Islet of Langerhans (tissue), 1 donor: Measurements from ENCODE around the gene CLDN1.

Experiments
- FAIRE-seq: peaks from one replicate; lab custom pipeline; 2011; peaks lifted over from hg19 to GRCh38; lab: Jason Lieb, UNC

The CLDN1 gene

DNA sequence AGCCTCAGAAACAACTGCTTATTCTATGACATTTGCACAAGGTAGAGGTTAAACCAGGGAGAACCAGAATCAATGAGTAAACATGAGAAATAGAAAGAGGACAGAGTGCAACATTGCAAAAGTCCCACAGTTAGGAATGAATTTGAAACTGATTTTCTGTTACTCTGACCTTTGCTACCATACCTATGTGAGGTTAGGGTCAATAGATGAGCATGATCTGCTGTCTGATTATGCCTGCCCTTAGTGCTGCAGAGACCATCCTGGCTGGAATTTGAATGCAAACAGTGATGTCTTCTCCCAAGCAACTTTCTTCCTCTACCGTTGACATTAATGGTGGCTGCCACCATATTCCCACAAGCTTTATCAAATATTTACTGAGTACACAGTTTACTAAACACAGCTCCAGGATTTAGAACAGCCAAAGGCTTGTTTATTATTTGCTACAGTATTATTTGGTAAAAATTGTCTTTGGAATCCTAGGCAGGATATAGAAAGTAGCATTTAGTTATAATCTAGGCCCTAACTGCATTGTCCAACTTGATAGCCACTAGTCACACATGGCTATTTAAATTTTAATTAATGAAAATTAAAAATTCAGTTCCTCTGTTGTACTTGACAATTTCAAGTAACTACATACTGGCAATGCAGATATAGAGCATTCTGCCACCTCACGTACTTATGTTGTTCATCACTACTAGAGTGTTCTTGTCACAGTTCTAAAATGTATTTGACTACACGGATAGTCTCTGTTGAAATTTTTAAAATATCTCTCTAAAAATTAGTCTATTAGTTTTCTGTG, 8.9 kb upstream of the CLDN1 start:
- no peak for FAIRE-seq

DNA sequence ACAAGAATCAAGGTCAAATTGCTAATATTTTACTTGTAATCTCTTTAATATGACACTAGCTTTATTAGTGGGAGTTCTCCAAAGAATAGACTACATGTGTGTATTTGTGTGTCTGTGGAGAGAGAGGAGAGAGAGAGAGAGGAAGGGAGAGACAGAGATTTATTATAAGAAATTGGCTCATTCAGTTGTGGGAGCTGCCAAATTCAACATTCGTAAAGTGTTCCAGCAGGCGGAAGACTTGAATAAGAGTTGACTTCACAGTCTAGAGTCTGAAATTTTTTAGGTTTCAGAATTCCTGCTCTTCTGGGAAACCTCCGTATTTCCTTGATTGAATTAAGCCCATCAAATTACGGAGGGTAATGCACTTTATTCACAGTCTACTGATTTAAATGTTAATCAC, 4.7 kb upstream of the CLDN1 start:
- FAIRE-seq: no peak

DNA sequence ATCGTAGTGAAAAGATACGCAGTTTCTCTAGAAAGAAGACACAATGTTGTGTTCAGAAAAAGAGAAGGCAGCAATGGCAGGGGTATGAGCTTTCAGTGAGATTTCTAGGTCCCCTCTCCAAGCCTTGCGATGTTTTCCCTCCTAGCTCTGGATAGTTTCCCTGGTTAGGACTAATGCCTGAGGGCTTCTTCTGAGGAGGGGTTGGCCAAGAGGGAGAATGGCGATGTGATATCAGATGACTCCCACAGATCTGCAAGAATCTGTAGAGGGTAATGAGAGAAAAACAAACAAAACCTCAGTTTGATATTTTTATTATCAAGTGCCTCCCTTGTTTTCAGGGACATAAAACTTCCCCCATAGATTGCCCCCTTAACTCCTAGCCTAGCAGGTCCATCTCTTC, 4.1 kb upstream of the CLDN1 start:
- FAIRE-seq: no peak

DNA sequence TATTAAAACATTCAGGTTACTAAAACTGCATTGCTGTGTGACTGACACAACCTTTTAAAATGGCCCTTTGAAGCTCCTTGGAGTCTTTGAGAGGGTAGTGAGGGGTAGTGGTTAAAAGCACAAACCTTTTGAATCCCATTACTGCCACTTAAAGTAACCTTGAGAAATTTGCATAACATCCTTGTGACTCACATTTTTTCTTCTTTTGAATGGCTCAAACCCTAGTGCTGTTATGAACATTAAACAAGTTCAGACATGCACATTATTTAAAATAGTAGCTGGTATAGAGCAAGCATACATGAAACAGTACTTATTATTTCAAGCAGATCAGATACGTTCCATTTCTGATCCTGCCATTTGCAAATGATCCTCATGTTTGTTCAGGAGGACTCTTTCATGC, 3.7 kb upstream of the CLDN1 start:
- no peak for FAIRE-seq

GRCh38 chr3:190323246-190323626, 990 bp upstream of the CLDN1 start:
- FAIRE-seq: no peak

DNA sequence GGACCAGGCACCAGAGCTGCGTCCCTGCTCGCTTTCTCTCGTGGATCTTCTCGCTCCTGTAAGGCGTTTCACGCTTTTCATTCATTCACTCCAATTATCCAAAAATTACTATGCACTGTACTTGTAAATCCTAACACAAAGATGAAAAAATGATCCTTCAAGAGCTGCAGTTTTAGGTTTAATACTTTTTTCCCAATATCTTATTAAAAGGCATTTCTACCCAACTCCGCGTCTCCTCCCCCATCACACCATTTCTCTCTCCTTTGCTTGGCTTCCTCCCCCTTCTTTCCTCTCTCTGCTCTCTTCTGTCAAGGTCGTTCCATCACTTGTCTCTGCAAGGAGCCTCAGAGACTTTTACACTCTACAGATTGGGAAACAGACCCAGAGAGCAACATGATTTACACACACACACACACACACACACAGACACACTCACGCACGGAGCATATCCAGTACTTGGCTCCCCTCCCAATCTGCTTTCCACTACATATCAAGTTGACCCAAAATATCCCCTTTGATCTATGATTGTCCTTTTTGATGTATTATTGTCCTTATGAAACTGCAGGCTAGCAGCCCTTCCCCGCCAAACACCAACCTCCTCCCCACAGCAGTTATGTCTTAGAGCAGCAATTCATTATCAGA, 479 bp upstream of the CLDN1 start:
- FAIRE-seq: no peak

DNA sequence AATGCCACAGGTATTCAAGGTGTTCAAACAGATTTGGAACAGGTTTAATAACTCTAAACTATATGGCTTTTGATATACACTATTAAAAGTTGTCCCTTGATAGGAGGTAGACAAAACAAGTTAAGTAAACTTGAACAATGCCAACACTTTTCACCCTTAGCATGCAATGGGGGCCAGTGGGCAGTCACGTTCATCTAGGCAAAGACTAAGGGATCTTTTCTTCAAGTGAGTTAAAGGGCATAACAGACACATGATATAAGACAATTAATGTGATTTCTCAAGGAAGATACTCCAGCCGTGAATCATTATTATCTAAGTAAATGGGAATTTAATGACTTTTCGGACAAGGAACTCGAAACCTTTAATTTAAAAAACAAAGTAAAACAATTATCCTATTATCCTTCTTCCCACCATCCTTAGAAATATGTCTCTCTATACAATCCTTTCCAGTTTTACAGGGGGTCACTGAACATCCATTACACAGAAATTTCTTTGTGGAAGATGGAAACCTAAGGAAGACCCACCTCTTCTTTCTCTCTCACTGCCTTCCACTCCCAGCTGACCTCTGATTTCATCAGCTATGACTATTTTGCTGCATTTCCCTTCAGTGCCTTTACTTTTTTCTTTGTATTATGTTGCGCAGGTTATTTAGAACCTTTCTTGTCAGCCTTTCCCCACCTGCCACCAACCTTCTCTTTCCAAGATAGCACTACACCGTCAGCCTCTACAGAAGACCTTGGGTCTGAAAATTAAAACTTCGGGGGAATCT, 1.5 kb downstream of the CLDN1 start:
- FAIRE-seq: no peak

DNA sequence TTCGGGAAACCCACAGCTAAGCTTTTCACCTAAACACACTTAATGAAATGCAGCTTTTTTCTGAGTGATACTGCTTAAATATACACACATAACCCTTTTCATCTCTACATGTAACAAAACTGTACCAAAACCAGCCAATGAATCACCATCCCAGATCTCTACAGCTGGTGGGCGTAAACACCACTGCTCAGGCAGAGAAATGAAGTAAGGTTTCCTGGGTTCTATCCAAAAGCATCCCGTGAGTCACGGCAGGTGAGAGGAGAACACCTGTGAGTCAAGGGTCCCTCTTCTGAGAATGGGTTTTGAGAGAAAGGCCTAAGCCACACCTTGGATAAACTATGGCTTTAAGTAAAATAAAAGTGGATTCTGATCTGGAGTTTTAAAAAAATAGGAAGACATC, 2.6 kb downstream of the CLDN1 start:
- FAIRE-seq: no peak

DNA sequence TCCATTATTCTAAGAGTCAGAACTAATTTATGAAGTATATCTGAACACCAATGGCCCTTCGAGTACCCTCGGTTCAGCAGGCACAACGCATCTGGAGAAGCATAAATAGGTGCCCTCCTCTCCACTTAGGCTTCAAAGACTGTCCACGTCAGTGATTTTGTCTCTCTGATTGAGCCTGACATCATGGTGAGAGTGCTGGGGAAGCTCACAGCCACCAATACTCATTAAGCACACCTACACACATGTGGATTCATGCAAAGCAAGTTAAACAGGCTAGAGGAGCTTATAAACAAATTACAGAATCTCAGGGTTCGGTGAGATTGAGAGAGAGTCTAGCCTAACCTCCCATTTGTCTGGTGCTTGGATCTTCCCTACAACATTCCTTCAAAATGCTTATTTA, 3.6 kb downstream of the CLDN1 start:
- FAIRE-seq: no peak

DNA sequence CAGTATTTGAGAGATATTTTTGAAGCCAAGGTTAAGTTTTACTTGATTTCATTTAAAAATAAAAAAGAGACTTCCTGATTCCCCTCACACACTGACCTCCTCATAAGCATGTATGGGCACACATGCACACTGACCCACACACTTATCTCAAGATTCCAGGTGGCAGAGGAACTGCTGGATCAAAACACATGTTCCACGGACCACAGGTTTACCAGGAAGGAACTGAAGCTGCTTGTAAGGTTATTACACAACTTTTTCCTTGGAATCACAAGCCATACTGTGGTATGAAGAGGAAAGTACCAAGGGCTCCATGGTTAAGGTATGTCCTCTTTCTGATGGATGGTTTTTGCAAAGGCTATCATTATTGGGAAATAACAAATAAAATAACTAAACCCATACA, 7.5 kb downstream of the CLDN1 start:
- FAIRE-seq: no peak

DNA sequence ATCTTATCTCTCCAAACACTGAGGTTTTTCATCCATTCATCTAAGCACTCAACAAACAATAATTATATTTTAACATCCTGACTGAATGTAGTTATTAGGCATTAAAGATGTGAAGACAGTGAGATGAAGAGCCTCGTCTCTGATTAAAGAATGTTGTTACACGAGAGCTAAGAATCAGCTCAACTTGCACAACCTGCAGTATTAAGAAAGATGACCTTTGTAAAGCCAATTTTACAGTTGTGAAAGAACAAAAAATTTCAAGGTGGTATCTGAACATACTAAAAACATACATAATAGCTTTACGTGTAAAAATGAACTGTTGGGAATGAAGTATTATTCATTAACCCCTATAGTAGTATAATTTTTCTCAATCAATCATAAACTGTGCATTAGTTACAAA, 12.8 kb downstream of the CLDN1 start:
- FAIRE-seq: no peak

GRCh38 chr3:190308154-190308553, 14.1 kb downstream of the CLDN1 start:
- no peak for FAIRE-seq

GRCh38 chr3:190307164-190307545, 15.1 kb downstream of the CLDN1 start:
- no peak for FAIRE-seq

- no peak for FAIRE-seq
Observed at GRCh38 chr3:190306513-190307163, 15.6 kb downstream of the CLDN1 start.

DNA sequence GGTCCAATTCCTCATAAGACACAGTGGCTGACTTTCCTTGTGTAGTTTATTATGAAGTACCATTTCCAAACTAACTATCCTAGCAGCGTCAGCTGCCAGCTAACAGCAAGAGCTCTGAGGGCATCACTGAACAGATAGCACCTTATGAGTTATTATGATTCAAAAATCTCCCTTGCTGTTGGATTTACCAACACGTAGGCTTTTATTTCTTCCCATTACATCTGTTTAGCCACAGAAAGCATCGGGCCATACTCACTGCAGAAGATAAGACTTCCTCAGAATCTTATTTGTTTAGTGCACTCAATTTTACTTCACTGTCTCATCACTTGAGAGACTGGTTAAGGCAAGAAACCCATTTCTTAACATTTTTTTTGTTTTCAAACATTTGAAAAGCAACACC, 16.2 kb downstream of the CLDN1 start:
- FAIRE-seq: no peak

- no peak for FAIRE-seq
Observed at GRCh38 chr3:190305406-190305805, 16.8 kb downstream of the CLDN1 start.

GRCh38 chr3:190303884-190304283, 18.4 kb downstream of the CLDN1 start:
- no peak for FAIRE-seq

DNA sequence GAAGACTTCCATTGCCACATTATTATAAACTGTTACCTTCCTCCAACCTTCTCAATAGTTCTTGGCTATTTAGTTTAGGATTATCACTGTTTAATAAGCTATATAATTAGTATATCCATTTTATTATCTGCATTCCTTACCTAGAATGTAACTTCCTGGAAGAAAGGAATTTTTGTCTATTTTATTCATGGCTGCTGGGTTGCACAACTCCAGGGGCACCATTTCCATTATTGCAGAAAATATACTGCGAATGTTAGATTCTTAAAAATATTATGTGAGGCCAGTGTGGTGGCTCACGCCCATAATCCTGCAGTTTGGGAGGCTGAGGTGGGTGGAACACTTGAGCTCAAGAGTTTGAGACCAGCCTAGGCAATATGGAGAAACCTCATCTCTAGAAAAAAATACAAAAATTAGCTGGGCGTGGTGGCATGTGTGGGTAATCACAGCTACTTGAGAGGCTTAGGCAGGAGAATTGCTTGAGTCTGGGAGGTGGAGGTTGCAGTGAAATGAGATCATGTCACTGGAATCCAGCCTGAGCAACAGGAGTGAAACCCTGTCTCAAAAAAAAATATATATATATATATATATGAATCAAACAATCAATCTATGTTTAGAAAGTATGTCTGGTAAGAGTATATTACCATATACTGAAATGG, 19.9 kb downstream of the CLDN1 start:
- no peak for FAIRE-seq

DNA sequence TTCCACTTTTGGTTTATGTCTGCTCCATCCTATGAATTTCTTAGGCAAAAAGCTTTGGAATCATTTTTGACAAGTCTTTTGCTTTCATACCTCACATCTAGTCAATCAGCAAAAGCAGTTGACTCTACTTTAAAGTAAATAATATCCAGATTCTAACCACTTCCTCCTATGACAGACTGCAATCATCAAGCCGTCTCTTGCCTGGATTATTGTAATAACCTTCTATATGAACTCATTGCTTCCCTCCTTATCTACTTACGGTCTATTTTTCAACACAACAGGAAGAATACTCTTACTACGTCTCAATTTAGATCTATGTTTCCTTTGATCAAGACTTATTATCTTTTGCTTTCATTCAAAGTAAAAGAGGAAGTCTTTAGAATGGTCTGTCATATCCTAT, 20.7 kb downstream of the CLDN1 start:
- no peak for FAIRE-seq

GRCh38 chr3:190299969-190300368, 22.3 kb downstream of the CLDN1 start:
- no peak for FAIRE-seq

- FAIRE-seq: no peak
Observed at GRCh38 chr3:190294030-190294429, 28.2 kb downstream of the CLDN1 start.

GRCh38 chr3:190293621-190294020, 28.6 kb downstream of the CLDN1 start:
- FAIRE-seq: no peak
